ENCODE measurements around the gene ALLC. TPM values are rescaled to one million over a fixed set of nuclear protein-coding genes. Genes with fewer than 3 reads are reported as not detected.

The ALLC gene
- total and polyA plus RNA-seq, 2 donors (not counting 1 experiment from before 2014, with no cell fraction given) = not detected

- ChIA-PET POLR2A (no interaction called here), CTCF (no interaction called here)
- H3K9me3 Mint-ChIP-seq (ENCODE audit: insufficient read depth) = peaks cover 3% of the 10 kb centered on the region
- H3K27ac ChIP-seq (ENCODE audit: low read length in 2 of 2) = no peak overlapping the region
- no peak overlapping the region for H3K4me3 Mint-ChIP-seq
- no peak overlapping the region for H3K27ac Mint-ChIP-seq
- H4K20me1 ChIP-seq (ENCODE audit: control insufficient read depth, insufficient read depth, low read length, poor library complexity, severe bottlenecking) = no peaks in the 10 kb centered on the region
- H3K4me2 ChIP-seq (replicated peaks; ENCODE audit: low read depth, low read length, poor library complexity, severe bottlenecking) = no peak overlapping the region
- H3K4me1 Mint-ChIP-seq = peaks cover 4% of the 10 kb centered on the region
- H3K4me1 ChIP-seq (ENCODE audit: control insufficient read depth in 2 of 2, insufficient read depth in 2 of 2, low read length in 2 of 2) = no peaks in the 10 kb centered on the region
- DNase-seq (no peak), ATAC-seq (ENCODE audit: low read depth) (no peak)
- intact Hi-C loops (cut with micrococcal nuclease) = no loop called here
- no peak overlapping the region for H2AFZ ChIP-seq (ENCODE audit: insufficient read depth, low read depth, low read length, poor library complexity, severe bottlenecking)
- no peak for TF ChIP-seq CTCF (IDR thresholded peaks at IDR 0.05)
- no peak for TF ChIP-seq EZH2 (IDR thresholded peaks at IDR 0.05; ENCODE audit: borderline replicate concordance, insufficient read depth, low read depth, low read length, poor library complexity, severe bottlenecking)
- H3K79me2 ChIP-seq (ENCODE audit: control insufficient read depth, insufficient read depth, low read length) = no peaks in the 10 kb centered on the region
- 72% methylated on average over 3 of the region's 11 CpGs for WGBS (ENCODE audit: insufficient coverage)
- peaks cover 0 to 33% (median 0%) of the 10 kb centered on the region in 3 donors for H3K9me3 ChIP-seq (ENCODE audit: control extremely low read depth in 1 of 3, control insufficient read depth in 2 of 3, insufficient read depth in 1 of 3, low read length in 2 of 3)
- H3K9ac ChIP-seq (ENCODE audit: low read length) = no peak overlapping the region
- peaks cover 4% of the 10 kb centered on the region for H3K27me3 Mint-ChIP-seq
- H3K27me3 ChIP-seq (replicated peaks in 1 of 4; ENCODE audit: control extremely low read depth in 1 of 4, control insufficient read depth in 3 of 4, insufficient read depth in 4 of 4, low read length in 3 of 4) = peaks cover 0 to 5% (median 0%) of the 10 kb centered on the region in 4 experiments
- H3K36me3 ChIP-seq (replicated peaks in 1 of 2; ENCODE audit: control extremely low read depth in 1 of 2, control insufficient read depth in 1 of 2, extremely low read depth in 1 of 2, insufficient read depth in 2 of 2, low read length in 1 of 2) = no peaks in the 10 kb centered on the region
- H3K4me3 ChIP-seq (ENCODE audit: control extremely low read depth in 1 of 5, extremely low read depth in 1 of 5, insufficient read depth in 1 of 5, low read depth in 2 of 5, low read length in 4 of 5) = no peak overlapping the region
Observed at GRCh38 chr2:3611589-3611988, 46.4 kb upstream of the ALLC start.

GRCh38 chr2:3612639-3613523 lies 45.1 kb upstream of the ALLC start:
- 92% methylated on average over 25 of the region's 29 CpGs for WGBS (ENCODE audit: insufficient coverage)
- Histone ChIP-seq H3K36me3 (replicated peaks in 1 of 2; ENCODE audit: control extremely low read depth in 1 of 2, control insufficient read depth in 1 of 2, extremely low read depth in 1 of 2, insufficient read depth in 2 of 2, low read length in 1 of 2) (no peaks in the 10 kb centered on the region), H3K4me1 (ENCODE audit: control insufficient read depth in 2 of 2, insufficient read depth in 2 of 2, low read length in 2 of 2) (no peaks in the 10 kb centered on the region), H3K27me3 (replicated peaks in 1 of 4; ENCODE audit: control extremely low read depth in 1 of 4, control insufficient read depth in 3 of 4, insufficient read depth in 4 of 4, low read length in 3 of 4) (peaks cover 0 to 5% (median 0%) of the 10 kb centered on the region in 4 experiments), H3K4me2 (replicated peaks; ENCODE audit: low read depth, low read length, poor library complexity, severe bottlenecking) (no peak overlapping the region), H4K20me1 (ENCODE audit: control insufficient read depth, insufficient read depth, low read length, poor library complexity, severe bottlenecking) (no peaks in the 10 kb centered on the region), H3K27ac (ENCODE audit: low read length in 2 of 2) (no peak overlapping the region), H3K79me2 (ENCODE audit: control insufficient read depth, insufficient read depth, low read length) (no peaks in the 10 kb centered on the region), H3K9ac (ENCODE audit: low read length) (no peak overlapping the region), H3K4me3 (ENCODE audit: control extremely low read depth in 1 of 5, extremely low read depth in 1 of 5, insufficient read depth in 1 of 5, low read depth in 2 of 5, low read length in 4 of 5) (no peak overlapping the region), H3K9me3 (ENCODE audit: control extremely low read depth in 1 of 3, control insufficient read depth in 2 of 3, insufficient read depth in 1 of 3, low read length in 2 of 3) (peaks cover 0 to 34% (median 0%) of the 10 kb centered on the region in 3 donors), H2AFZ (ENCODE audit: insufficient read depth, low read depth, low read length, poor library complexity, severe bottlenecking) (no peak overlapping the region)
- ChIA-PET CTCF (no interaction called here), POLR2A (no interaction called here)
- H3K4me1 Mint-ChIP-seq = peaks cover 4% of the 10 kb centered on the region
- H3K9me3 Mint-ChIP-seq (ENCODE audit: insufficient read depth) = peaks cover 5% of the 10 kb centered on the region
- intact Hi-C loops (cut with micrococcal nuclease) = no loop called here
- H3K27me3 Mint-ChIP-seq = peaks cover 4% of the 10 kb centered on the region
- H3K4me3 Mint-ChIP-seq = no peak overlapping the region
- no peak for ATAC-seq (ENCODE audit: low read depth)
- H3K27ac Mint-ChIP-seq = no peak overlapping the region
- TF ChIP-seq CTCF (IDR thresholded peaks at IDR 0.05) (no peak), EZH2 (IDR thresholded peaks at IDR 0.05; ENCODE audit: borderline replicate concordance, insufficient read depth, low read depth, low read length, poor library complexity, severe bottlenecking) (no peak)
- no peak for DNase-seq
